ENCODE measurements around the gene RASGRF1.

RASGRF1 gene

DNA sequence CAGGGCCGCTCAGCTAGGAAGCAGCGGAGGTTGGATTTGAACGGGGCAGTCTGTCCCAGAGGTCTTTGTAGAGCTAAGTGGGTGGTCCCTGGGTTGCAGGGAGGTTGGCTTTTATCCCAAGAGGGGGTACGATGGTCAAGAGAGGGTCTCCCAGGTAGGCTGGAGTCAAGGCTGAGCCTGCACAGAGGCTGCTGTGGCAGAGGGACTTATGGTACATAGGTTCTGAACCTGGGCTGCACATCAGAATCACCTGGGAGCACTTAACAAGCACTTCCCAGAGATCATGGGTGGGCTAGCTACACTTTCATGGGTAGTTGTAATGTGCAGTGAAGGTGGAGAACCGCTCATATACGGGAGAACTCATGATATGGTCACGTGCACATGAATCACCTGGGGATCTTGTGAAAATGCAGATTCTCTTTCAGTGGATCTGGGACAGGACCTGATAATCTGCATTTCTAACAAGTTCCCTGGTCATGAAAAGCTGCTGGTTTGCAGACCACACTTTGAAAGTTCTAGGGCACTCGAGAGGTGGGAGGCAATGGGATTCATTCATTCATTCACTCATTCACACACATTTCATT lies 2.9 kb upstream of the RASGRF1 start:
- DNase-seq: no peak

DNA sequence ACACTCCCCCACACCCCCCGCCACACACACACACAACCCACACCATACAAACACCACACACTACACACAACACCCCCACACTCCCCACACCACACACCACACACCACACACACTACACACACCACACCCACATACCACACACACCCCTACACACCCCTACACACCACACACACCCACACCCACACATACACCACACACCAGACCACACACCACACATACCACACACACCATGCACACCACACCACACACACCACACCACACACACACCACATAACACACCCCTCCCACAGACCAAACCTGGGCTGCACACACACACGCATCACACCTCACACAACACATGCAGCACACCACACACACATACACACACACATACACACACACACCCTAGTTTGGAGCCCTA lies 1.8 kb upstream of the RASGRF1 start:
- DNase-seq: no peak

GRCh38 chr15:79091204-79091867 lies 756 bp upstream of the RASGRF1 start:
- DNase-seq: peak; percentile 59

GRCh38 chr15:79089890-79090486 lies 592 bp downstream of the RASGRF1 start:
- no peak for DNase-seq

- DNase-seq: no peak
These were observed 1.2 kb downstream of the RASGRF1 start for GRCh38 chr15:79089331-79089889.

DNA sequence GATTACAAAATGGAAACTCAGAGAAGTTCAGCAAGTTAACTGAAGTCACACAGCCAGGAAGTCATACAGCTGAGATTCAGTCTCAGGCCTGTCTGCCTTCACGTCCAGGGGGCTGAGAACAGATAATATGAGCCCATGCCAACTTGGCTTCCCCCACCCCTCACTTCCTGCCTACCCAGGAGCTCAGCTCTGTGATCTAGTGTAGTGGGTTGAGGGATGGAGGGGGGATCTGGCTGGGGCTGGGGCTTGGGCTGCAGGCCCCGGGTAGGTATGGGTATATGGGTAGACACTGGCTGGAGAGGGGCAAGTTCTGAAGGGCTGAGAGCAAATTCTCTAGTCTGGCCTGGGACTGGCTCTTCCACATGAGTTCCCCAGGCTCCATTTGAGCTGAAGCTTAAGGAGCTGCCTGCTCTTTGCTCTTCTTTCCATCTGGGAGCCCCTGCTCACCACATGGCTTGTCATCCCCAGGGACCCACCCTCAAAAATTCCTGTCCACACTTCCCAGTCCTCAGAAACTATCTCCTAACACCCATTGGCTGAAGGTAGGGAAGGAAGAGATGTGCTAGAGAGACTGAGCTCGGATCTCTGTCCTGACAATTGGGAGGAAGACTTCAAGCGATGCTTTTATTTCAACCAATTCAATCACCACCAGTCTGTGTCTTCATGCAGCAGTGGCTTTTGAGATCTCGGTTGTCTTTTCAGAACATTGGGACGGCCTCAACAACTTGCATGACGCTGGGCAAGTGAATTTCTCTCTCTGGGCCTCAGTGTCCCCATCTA lies 2.0 kb downstream of the RASGRF1 start:
- DNase-seq: no peak

GRCh38 chr15:79086814-79087213 lies 3.8 kb downstream of the RASGRF1 start:
- no peak for DNase-seq

DNA sequence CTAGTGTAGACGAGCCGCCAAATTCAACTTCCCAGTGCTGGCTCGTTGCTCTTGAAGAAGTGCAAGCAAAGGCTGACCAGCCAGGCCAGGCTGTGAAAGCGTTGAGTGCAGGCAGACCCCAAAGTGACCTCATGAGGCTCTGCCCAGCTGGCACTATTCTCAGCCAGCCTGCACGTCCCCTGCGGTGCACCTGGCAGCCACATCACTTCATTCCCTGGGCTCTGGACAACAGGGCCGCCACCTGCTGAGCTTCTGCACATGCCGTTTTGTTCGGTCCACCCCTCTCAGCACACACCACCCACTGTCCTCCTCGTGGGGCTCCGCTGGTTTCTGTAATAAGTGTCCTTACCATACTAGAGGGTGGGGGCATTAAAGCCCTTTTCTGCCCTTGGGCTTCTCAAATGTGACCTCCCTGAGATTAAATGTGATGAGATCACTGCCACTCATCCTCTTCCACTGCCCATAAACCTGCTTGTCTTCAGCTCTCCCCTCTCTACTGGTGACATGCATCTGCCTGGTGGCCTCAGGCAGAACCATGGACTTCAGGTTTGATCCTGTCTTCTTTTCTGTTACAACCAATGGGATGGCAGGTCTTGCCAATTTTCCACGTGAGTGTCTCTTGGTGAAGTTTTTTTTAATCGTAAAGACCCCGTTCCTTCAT lies 6.1 kb downstream of the RASGRF1 start:
- DNase-seq: no peak

GRCh38 chr15:79083154-79083553 lies 7.4 kb downstream of the RASGRF1 start:
- DNase-seq: no peak

GRCh38 chr15:79082363-79083070 lies 8.1 kb downstream of the RASGRF1 start:
- no peak for DNase-seq

DNA sequence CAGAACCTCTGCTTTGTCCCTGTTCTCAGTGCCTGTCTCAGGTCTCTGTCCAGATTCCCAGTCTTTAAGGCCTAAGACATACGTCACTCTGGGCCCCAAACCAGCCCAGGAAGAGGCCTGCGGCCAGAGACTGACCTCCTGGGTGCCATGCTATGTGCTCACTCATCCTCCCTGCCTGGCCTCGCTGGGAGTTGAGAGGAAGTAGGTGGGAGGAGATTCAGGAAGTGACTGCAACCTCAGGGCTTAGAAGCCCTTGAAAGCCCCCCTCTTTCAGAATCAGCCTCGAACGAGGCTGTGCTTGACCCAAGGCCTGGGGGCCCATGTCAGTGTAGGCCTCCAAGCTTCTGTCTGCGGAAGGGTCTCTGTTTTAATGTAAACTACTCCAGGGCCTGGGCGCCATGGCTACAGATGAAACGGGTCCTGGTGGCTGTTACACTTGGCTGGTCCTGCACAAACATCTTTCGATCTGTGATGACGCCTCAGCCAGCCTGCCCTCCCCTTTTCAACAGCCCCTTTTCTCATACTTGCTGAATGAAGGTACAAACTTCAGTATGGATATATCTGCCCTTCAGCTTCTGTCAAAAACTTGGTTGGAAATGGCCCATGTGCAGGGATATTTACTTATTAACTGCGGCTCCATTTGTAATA lies 11.7 kb downstream of the RASGRF1 start:
- no peak for DNase-seq

GRCh38 chr15:79078003-79078402 lies 12.6 kb downstream of the RASGRF1 start:
- no peak for DNase-seq

DNA sequence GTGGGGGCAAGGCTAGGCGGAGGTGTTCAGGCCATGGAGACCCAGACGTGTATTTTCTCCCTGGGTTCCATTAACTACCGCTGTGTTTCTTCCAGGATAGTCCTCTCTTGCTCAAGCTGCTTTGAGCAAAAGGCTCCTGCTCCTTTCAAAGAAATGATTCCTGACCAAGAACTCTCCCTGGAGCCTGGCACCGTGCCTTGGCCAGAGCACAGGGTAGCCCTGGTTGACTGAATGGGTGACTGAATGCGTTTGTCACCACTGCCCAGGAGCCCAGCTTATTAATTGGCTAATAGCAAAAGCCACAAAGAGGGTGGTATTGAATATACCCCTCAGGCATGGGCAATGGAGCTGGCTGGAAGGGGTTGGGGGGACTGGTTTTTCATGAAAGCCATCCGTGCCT lies 13.9 kb downstream of the RASGRF1 start:
- DNase-seq: no peak

- DNase-seq: no peak
These were observed 15.3 kb downstream of the RASGRF1 start for GRCh38 chr15:79075256-79075655.

GRCh38 chr15:79073336-79073735 lies 17.2 kb downstream of the RASGRF1 start:
- DNase-seq: no peak

- no peak for DNase-seq
These were observed 18.7 kb downstream of the RASGRF1 start for GRCh38 chr15:79071901-79072300.

DNA sequence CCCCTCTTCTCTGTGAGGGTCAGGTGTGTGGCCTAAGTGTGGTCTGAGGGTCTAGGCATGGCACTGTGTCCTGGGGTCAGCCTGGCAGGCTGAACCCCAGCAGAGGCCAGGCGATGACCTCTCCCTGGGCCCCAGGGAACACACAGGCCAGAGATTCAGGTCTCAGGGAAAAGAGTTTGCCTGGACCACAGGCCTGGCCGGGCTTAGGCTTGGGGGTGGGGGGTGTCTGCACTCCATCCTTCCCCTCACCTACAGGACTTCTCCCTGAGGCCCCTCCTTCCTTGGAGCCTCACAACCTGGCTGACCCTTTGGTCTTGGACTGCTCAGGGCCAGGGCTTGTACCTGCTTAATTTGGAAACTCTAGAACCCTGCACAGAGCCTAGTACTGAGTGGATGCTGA lies 21.8 kb downstream of the RASGRF1 start:
- DNase-seq: no peak

- DNase-seq: no peak
These were observed 22.6 kb downstream of the RASGRF1 start for GRCh38 chr15:79067969-79068368.

DNA sequence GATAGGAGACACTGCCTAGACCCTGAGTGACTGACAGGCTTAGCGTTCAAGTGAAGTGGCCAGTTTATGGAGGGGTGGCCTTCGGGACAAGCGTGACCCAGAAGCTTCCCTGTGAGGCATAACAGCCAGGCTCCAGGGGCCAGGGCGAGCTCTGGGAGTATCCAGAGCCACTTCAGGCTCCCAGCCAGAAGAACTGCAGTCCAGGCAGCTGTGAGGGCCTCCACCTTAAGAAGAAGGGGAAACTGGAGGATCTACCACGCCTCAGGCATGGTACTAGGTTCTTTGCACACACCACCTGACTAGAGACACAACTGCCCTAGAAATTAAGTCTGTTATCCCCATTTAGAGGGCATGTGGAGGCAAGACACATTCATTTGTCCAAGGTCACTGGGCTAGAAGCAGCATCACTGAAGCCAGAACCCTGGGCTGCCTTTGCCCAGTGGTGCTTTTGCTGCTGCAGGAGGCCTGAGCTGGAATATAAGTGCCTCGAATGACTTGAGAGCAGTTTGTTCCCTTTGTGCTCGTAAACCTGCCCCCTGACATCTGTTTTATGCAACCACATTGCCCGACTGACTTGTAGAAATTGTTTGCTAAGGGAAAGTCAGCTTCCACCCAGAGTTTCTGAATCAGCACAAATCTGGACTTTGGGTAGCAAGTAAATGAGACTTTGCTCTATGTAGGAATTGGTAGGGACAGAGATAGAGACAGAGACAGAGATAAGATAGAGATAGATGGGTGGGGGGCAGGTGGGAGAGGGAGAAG lies 23.3 kb downstream of the RASGRF1 start:
- DNase-seq: no peak

DNA sequence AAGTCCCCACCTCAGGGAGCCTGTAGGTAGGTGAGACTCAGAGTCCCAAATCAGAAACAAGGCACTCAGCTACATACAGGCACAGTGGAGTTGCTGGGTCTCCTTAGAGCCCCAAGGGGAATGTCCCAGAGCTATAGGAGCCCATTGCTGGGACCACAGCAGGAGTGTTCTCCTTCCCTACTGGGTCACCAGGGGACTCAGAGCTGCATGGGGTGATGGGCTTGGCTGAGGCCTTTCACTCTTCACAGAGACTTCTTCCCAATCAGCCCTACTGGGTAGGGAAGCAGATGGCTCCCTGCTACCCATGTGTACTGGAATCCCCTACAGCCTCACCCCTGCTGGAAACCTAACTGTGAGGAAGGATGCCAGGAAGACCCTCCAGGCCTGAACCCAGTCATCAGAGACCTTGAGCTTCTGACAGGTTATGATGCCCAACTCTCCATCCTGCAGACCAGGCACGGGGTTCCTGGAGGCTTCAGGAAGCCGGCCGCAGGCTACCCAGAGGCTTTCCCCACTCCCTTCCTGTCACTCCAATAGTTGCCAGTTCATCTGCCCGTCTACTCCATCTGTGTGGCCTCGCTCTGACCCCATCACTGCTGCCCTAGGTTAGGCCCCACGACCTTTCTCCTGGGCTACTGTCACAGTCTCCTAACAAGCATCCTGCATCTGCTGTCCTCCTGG lies 24.0 kb downstream of the RASGRF1 start:
- no peak for DNase-seq
